COLO668 (cell line): Measurements from ENCODE around the gene ATP12A.

Experiments used
- DNase-seq: peaks from one replicate; lab custom pipeline; 2025; ENCODE audit not compliant: unreplicated experiment; lab: John Stamatoyannopoulos, UW

Gene ATP12A

DNA sequence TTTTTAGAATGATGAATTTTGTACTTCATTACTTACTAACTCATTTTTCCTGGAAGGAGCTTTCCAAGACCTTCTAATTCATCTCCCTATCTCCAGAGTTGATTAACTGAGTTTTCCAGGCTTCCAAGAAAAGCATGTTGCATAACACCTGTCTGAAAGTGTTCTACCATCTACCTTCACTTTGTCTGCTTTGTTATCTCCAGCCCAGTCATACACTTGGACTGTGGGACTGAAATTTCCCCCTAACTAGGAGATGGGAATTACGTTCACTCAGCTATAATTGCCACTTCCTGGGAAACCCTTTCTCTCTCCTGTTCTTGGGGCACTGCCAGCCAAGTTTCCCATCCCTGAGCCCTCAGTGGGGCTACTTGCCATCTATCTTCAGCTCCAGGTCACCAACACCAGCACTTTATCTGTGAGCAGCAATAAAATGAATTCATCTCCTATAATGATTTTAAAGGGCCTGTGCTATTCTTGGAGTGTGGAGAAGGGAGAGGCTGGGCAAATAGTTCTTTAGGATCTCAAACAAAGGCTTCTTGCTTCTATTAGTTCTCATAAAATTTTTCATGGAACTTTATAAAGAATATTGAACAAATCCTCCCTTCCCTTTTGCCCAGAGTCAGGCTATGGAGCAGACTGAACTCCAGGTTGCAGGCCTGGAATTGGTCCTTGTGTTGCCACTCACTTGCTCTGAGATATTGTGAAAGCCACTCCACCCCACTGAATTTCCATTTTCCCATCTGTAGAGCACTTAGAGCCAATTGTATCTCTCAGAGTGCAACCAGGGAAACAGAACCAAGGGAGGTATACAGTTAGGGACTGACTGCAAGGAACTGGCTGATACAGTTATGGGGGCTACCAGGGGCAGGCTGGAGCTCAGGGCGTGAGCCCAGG is 17.8 kb upstream of the ATP12A start:
- DNase-seq = no peak

DNA sequence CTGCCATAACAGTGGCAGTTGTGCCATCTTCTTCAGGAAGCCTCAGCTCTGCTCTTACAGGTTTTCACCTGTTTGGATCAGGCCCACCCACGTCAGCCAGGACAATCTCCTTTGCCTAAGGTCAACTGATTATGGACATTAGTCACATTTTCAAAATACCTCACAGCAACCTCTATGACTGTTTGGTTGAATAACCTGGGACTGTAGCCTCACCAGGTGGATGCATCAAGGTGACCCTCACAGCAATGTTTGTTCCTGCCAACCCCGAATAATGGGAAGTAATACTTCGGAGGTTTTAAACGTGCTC is 17.2 kb upstream of the ATP12A start:
- no peak for DNase-seq

DNA sequence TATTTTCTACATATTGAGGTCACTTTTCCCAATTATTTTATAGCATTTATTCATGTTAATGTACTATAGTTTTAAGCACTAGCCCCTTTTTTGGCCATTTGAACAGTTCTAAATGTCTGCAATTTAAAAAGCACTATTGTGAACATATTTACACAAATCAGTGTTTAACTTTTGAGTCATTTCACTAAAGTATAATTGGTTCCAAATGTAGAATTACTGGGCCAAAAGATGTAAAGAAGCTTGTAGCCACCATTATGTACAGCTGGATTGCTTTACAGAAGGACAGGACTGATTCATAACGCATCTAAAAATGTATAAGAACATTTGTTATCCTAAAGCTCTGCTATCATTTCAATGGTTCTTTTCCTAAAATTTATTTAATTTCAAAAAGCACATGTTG is 16.6 kb upstream of the ATP12A start:
- no peak for DNase-seq

- no peak for DNase-seq
Measured at GRCh38 chr13:24664726-24665409, 15.3 kb upstream of the ATP12A start.

- no peak for DNase-seq
Measured at GRCh38 chr13:24668511-24668910, 11.7 kb upstream of the ATP12A start.

DNA sequence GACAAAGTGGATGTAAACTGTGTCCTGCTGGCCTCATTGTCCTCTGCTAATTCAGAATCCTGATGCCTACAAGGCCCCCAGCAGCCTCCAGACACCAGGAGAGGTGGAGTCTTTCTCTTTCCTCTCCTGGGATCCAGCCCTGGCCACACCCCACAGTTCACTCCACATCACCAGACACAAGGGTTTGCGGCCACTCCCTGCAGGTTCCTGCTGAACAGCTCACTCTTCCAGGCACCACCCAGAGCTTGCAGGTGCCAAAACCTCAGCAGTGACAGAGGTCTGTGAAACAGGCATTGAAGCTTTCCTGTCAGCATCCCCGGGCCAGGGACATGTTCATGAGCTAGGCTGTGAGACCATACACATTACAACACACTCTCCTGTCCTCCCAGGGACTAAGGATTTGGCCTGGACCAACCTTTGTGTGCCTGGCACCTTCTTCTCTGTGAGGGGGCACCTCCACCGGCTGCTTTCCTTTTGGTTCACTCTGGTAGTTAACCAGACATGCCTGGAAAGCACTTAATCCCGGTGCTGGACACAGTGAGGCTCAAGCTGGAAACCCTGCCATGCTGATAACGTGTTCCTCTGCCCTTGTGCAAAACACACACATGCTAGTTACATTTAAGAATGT is 11.1 kb upstream of the ATP12A start:
- no peak for DNase-seq

DNA sequence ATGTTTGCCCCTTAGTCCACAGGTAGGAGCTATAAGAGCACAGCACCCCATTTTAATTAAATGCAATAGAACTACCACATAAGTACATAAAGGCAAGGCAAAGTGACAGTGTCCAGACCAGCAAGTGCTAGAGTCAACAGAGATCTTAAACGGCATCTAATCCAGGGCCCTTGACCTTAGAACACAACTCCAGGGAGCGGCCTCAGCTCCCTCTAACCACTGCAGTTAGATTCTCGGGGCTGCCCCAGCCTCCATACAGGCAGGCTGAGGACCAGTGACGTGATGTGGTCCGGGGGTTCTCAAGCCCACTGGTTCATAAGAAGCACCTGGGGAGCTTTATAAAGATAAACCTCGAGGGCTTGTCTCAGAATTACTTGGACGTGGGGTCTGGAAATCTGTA is 10.0 kb upstream of the ATP12A start:
- no peak for DNase-seq

- no peak for DNase-seq
Measured at GRCh38 chr13:24670961-24671381, 9.2 kb upstream of the ATP12A start.

GRCh38 chr13:24671386-24672113 is 8.7 kb upstream of the ATP12A start:
- peak; percentile 49 for DNase-seq

DNA sequence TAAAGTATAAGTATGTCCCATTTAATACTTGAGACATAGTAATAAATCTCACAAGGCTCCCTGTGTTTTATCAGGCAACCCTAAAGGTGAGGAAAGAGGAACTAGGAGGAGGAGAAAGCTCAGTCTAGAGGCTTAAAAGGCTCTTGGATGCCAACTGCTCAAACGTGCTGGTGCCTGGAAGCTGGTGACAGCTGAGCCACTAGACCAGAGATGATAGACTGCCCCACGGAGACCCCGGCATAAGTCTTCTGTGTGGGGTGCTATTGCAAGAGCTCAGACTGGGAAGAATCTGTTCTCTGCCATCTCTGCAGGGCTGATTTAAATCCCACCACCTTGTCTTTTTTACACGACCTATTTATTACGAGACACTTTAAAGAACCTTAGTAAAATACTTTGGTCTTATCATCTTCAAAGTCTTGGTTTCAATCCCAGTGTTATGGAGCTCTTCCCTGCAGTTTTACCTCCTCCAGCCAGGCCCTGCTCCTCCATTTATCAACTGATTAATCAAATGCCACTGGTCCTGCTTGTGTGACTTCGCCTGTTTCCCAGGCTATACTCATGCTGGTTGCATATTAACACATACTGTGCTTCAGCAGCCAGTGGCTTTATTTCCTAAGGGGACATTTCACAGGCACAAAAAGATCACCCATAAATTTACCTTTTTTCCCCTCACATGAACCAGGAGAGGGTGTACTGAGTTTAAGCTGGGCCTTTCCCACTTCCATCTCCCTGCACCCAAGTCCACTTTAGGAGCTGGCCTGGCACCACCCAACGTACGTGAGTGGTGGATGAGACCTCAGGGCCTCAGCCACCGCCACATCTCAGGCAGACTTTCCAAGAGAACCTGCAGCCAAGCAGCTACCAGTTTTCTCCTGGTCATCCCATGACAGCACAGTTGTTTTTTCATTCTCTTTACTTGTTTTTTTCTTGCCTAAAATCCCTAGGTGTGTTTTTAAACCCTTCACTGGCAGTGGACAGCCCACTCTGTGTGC is 7.8 kb upstream of the ATP12A start:
- DNase-seq = no peak

DNA sequence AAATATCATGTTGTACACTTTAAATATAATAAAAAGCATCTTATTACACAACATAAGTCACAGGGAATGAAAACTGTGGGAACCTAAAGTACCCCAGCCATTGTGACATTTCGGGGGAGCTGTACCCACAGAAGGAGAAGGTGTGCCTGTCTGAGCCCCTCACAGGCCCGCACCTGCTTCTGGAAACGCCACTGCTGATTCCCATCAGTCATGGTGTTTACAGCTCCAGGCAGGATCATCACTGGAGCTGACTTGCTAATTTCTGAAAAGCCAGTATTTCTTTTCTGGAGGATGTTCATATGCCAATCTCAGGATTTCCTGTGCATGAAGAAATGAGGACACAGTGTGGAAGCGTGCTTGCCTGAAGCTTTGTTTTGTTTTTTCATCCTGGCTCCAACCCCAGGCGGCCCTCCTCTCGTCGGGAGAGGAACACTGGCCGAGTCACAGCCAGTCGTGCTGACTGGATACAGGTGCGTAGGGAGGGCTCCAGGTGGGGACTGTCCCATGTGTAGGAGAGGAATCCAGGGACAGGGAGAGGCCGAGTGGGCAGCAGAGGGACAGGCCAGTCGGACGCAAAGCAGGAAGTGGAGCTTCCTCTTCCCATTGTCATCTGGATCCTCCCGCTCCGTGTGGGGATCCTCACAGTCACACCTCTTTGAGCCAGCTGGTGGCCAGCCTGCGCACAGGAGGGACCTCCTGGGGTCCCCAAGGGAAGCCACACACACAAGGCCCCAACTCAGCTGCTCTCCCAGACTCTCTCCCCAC is 4.2 kb upstream of the ATP12A start:
- DNase-seq = no peak

DNA sequence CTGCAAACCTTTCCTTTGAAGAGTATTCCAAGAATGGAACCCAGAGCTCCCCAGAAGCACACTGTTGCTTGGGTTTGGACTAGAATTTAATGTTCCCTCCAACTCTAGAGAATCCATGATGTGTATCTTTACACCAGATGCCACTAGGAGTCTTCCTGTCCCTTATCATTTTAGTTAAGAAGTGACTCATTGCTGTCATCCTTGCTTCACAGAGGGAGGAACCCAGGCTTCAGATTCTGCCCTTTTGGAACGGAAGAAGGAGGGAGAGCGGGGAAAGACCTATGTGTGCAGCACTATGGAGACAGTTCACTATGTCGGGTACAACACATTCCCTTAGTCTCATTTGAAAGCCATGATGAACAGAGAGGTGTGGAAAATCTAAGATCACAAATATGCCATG is 2.1 kb upstream of the ATP12A start:
- no peak for DNase-seq

DNA sequence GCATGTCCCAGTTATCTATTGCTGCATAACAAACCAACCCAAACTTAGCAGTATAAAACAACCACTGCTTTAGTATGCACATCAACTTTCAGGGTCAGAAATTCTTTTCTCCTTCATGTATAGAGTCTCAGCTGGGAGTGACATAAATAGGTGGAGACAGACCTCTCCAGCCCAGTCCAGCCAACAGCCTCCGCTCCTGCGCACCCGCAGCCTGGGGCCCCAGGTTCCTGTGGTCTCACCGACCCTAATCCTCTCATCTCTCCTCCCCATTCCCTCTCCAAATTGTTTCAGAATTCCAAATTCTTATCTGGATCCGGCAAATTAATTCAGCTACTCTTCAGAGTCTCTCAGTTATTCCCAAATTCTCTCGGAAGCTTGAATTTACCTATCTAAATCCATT is 522 bp upstream of the ATP12A start:
- no peak for DNase-seq

DNA sequence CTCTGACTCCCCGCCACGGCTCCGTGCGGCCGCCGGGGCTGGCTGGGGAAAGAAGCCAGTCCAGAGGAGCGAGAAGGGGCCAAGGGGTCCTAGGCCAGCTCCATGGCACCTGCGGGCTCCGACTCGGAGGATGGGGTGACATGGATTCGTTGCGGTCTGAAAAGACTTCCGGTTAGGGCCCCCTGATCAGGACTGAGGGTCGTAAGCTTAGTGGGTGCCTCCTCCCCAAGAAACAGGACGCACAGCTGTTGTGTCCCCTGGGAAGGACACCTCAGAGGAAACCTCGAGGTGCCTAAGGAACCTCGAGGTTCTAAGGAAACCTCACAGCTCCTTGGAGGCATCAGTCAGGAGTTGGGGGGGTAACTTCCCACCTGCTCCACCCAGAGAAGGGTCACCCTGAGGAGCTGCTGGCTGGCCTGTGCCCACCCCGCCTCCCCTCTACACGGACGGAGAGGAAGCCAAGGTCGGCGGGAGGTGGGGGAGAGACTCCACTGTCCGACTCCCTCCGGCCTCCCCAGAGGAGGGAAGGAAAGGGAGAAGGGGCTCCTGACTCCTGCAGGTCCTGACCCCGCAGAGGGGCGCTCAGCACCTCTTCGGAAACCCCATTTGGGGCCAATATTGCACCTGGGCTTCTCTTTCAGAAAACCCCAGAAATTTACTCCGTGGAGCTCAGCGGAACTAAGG is 855 bp downstream of the ATP12A start:
- DNase-seq = no peak

GRCh38 chr13:24681930-24682329 is 1.7 kb downstream of the ATP12A start:
- no peak for DNase-seq

DNA sequence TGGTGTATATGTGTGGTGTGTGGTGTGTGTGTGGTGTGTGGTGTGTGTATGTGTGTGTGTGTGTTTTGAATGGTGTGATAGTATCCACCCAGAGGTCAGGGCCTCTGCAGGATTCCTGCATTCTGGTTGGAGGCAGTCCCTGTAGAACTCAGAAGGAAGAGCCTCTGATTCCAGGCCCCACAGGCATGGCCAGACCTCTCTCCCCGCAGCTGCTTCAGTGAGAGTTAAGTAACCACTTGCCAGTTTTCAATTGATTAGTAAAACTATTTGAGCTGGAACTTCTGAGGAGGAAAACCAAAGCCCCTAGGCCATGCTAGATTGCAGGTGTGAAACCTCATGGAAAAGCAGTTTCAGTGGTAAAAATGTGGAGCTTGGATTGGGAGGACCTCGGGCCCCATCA is 2.1 kb downstream of the ATP12A start:
- DNase-seq = no peak

GRCh38 chr13:24683351-24683750 is 3.1 kb downstream of the ATP12A start:
- no peak for DNase-seq

DNA sequence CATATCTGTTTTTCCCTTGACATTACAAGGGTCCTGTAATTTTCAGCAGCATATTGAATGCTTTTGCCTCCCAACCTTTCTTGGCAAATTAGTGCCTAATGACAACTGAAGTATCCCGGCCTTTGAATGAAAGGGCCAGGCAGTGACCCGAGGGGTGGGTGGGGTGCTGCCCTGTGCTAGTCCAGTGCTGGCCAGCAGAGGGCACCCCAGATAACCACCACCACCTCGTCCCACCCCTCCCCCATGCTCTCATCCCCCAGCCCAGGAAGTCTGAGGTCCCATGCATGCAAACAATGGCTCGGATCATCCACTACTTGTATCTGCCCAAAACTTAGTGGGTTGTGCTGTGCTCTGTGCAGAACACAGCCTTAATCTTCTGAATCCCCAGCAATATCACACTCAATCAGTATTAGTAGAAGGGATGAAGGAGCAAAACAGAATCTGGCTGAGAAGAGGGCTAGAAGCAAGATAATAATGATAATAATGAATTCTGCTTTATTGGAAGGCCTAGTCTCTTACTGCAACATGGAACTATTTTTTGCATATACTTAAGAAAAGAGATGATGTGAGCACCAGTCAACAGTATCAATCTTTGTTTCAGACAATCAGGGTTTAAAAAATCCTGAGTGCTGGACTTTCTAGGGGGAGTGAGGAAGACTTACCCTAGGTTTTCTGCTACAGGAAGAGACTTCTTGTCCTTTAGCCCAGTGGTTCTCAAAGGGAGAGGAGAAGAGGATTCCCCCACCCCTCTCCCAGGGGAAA is 3.8 kb downstream of the ATP12A start:
- peak; percentile 72 for DNase-seq
